HL-60 (cell line): ENCODE results near the gene DDX23.
A peak's percentile ranks its signal among the peaks of the same experiment; 100 is the strongest.

Experiments
- DNase-seq, 2 experiments: peaks; one replicate each; pipeline ENCODE4 v3.0.0-alpha.2; 2010 to 2020; ENCODE audit warnings: low read depth in 1 of 2, low spot score in 1 of 2
- H3K27ac ChIP-seq: fragments of 250-450 bp; sonication (Bioruptor Pico); replicated peaks from 2 replicates; pipeline ENCODE4 v1.5.1; 2020; ENCODE audit warnings: mild to moderate bottlenecking, moderate library complexity
- H3K27me3 ChIP-seq: fragments of 250-450 bp; sonication (Bioruptor Pico); 2 replicates; pipeline ENCODE4 v1.5.1; 2021; ENCODE audit warnings: mild to moderate bottlenecking, moderate library complexity; ENCODE audit not compliant: insufficient read depth, poor library complexity, severe bottlenecking
- H3K4me3 ChIP-seq: replicated peaks from 2 replicates; pipeline ENCODE4 v1.5.1; 2011; ENCODE audit warnings: mild to moderate bottlenecking, control low read depth, low read length; ENCODE audit not compliant: insufficient read depth
- CTCF ChIP-seq: IDR thresholded peaks from one replicate; pipeline ENCODE4 v1.5.1; 2011; ENCODE audit warnings: low read length, control low read depth, inconsistent platforms; ENCODE audit not compliant: insufficient read depth
- GABPA ChIP-seq: IDR thresholded peaks from 2 replicates; pipeline ENCODE4 v1.6.1; 2012; ENCODE audit warnings: low read depth
- POLR2AphosphoS5 ChIP-seq: IDR thresholded peaks from 2 replicates; pipeline ENCODE4 v1.6.1; 2012; ENCODE audit warnings: low read depth
- REST ChIP-seq: IDR thresholded peaks from 2 replicates; pipeline ENCODE4 v1.6.1; 2012; ENCODE audit warnings: low read depth; ENCODE audit not compliant: insufficient replicate concordance
- SPI1 ChIP-seq: IDR thresholded peaks from 2 replicates; pipeline ENCODE4 v1.6.1; 2012; ENCODE audit warnings: low read depth, mild to moderate bottlenecking, borderline replicate concordance
- long read RNA-seq: library from polyadenylated mRNA; unstranded; transcript quantifications from one replicate; pipeline ENCODE4 v2.0.0, GENCODE V29; 2020

The DDX23 gene
- long read RNA-seq, transcript DDX23-201 (17 exons, 3,248 nt) = major isoform, 340 of 432 reads
- long read RNA-seq, partial matches to known transcripts = 54 of 432 reads
- long read RNA-seq, other reads (novel, unspliced or antisense) = 38 of 432 reads

GRCh38 chr12:48851883-48852733, at the start of gene DDX23:
DDX23 (minus strand) TSS chr12:48852163; CDS start chr12:48845782, 6,381 bp downstream.
- no peaks in the 10 kb centered on the region for H3K27me3 ChIP-seq
- peak; percentile 94 to 97 for DNase-seq
- no peak for TF ChIP-seq CTCF
- TF ChIP-seq SPI1 = no peak
- peak; percentile 93 for TF ChIP-seq POLR2AphosphoS5
- TF ChIP-seq GABPA = no peak
- peak; percentile 65 for TF ChIP-seq REST
- H3K4me3 ChIP-seq = peak within 1 kb of the TSS; percentile 93
- H3K27ac ChIP-seq = peak within 1 kb of the TSS; percentile 85

- no peak overlapping the region for H3K4me3 ChIP-seq
- no peak for TF ChIP-seq REST
- no peak for TF ChIP-seq CTCF
- no peak for TF ChIP-seq POLR2AphosphoS5
- no peak for TF ChIP-seq SPI1
- no peak for TF ChIP-seq GABPA
- DNase-seq = no peak
- no peaks in the 10 kb centered on the region for H3K27me3 ChIP-seq
- no peak overlapping the region for H3K27ac ChIP-seq
These were observed 49.3 kb upstream of the DDX23 start for GRCh38 chr12:48901278-48901677.

DNA sequence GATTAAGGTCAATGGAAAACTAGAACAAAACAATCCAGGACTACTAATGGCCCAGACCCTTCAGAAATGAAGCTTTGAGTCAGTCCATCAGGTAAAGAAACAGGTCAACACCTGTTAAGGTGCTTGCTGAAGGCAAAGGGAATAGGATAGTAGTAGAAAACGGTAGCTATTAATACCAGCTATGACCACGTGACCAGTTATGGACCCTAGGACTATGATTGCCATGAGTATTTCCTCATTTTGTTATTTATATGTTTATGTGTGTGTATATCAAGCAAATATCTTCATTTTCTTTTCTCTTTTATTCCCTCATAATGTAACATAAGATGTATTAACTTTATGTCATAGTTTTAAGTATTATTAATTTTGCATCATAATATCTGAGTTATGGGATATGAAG, 47.7 kb upstream of the DDX23 start:
- Histone ChIP-seq H3K27ac (no peak overlapping the region), H3K27me3 (no peaks in the 10 kb centered on the region), H3K4me3 (no peak overlapping the region)
- TF ChIP-seq SPI1 = no peak
- TF ChIP-seq GABPA = no peak
- TF ChIP-seq POLR2AphosphoS5 = no peak
- TF ChIP-seq REST = no peak
- no peak for DNase-seq
